ENCODE results near the gene TTC24.
"Not testable (repeated sequence)": the region's sequence is repeated elsewhere in the genome, so short reads cannot be mapped to it uniquely, and the experiment has no call there.

The TTC24 gene

GRCh38 chr1:156589546-156589945 is 10.0 kb downstream of the TTC24 start:
- DNase-seq = no peak

- DNase-seq = no peak
Measured at GRCh38 chr1:156590326-156591180, 11.0 kb downstream of the TTC24 start.

- no peak for DNase-seq
Measured at GRCh38 chr1:156591181-156591431, 11.6 kb downstream of the TTC24 start.

DNA sequence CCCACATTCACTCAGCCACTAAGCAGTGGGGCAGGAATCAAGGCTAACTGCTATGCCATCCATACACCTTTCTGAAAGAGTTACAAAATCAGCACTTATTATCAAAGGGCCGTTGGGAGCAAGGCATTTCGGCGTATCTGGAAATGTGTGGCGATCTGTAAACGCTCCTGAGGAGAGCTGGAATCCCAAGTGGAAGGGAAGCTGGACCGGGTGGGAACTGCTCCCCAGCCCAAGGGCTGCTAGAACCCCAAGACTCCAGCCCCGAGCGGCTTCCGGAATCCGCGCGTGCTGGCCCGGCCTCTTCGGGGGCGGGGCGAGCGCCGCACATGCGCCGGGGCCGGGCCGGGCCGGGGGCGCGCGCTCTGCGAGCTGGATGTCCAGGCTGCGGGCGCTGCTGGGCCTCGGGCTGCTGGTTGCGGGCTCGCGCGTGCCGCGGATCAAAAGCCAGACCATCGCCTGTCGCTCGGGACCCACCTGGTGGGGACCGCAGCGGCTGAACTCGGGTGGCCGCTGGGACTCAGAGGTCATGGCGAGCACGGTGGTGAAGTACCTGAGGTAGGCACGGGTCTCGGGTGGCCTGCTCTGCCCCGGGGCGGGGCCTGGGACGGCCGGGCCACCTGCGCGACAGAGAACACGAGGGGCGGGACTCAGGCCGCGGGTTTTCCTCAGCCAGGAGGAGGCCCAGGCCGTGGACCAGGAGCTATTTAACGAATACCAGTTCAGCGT is 12.1 kb downstream of the TTC24 start, which contains the start of gene NAXE:
TSS of gene NAXE (plus strand) at position 345 of the 726 bp plus-strand sequence. CDS start at position 374, 29 bp downstream.
- DNase-seq = peak; percentile 75

GRCh38 chr1:156592158-156592909 is 12.8 kb downstream of the TTC24 start:
- DNase-seq = peak; percentile 20

- DNase-seq = no peak
Measured at GRCh38 chr1:156592910-156593660, 13.6 kb downstream of the TTC24 start.

DNA sequence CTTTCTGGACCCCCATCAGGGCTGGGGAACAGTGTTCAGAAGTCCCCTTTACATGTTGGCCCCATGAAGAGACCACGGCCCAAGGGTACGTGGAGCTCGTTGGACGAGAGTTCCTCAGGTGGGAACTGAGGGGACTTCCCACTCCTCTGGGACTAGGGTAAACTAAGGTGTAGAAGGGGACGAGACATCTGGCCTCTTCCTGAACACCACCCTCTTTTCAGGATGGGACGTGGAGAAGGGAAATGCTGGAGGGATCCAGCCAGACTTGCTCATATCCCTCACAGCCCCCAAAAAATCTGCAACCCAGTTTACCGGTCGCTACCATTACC is 14.1 kb downstream of the TTC24 start:
- no peak for DNase-seq

- no peak for DNase-seq
Measured at GRCh38 chr1:156594190-156594589, 14.7 kb downstream of the TTC24 start.

DNA sequence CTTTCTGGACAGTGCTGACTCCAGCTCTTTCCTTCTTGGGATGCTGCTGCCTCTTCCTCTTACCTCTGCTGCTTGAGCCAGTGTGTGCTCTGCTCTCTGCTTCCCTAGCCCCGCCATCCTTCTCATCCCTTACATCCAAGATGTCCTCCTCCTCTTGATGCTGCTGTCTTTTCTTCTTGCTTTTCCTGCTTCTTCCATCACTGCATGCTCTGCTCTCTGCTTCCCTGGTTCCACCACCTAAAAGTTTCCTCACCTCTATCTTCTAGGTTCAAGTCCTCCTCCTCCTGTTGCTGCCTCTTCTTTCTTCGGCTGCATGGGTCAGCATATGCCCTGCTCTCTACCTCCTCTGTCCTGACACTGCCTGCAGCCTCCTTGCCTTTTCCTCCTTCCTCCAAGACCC is 15.5 kb downstream of the TTC24 start:
- no peak for DNase-seq

GRCh38 chr1:156596426-156596825 is 16.9 kb downstream of the TTC24 start:
- DNase-seq = no peak

DNA sequence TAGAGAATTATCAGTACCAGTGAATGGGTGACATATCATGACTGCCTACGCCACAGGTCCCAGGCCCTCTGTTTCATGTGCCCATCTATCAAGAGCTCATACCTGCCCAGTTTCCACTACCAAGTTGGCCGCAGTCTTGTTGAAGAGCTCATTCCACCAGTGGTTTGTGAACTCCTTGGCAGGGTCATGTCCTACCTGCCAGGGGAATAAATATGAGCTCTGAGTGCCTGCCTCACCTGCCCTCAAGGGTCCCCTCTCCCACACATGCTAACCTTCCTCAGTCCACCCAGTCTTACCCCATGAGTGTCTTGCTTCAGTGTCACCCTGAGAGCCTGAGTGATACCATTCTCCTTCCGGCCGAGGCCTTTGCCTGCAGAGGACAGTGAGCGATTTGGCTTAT is 18.6 kb downstream of the TTC24 start:
- no peak for DNase-seq

DNA sequence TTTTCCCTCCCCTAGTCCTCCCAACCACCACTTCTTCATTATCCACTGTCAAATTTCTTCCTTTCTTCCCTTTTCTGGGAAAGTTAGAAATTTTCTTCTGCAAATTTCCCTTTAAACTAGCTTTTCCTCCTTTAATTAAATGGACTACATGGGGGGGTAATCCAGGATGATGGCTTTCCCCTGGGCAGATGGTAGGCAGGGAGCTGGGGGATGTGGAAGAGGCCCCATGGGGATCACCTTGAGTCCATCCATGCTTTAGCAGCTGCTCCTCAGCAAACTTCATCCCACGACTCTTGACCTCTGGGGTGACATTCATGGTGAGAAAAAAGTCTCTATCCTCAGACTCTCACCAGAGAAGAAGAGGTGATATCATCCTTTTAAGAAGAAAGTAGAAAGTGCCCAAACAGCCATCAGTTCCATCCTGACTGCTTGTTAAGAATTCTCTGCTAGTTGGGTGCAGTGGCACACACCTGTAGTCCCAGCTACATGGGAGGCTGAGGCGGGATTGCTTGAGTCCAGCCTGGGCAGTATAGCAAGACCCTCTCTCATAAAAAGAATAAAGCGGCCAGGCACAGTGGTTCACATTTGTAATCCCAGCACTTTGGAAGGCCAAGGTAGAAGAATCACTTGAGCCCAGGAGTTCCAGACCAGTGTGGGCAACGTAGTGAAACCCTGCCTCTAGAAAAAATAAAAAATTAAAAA is 19.4 kb downstream of the TTC24 start:
- no peak for DNase-seq

DNA sequence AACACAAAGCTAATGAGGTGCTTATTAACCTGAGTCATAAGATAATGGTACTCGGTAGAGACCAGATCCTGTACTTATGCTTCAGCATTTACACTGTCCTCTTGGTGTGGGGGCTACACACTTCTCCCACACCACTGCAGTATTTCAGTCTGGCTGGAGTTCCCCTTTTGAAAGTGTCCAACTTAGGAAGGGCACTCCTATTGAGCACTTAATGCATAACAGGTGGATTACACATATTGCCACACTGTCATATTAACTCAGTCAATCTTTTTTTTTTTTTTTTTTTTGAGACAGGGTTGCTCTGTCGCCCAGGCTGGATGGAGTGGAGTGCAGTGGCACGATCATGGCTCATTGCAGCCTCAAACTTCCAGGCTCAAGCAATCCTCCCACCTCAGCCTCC is 20.3 kb downstream of the TTC24 start:
- no peak for DNase-seq

- DNase-seq = no peak
Measured at GRCh38 chr1:156600733-156601121, 21.2 kb downstream of the TTC24 start.

- peak; percentile 86 for DNase-seq
Measured at GRCh38 chr1:156601122-156601830, 21.8 kb downstream of the TTC24 start, which contains the start of gene GPATCH4. GPATCH4 (minus strand) TSS chr1:156601479.

- DNase-seq = no peak
Measured at GRCh38 chr1:156601892-156602291, 22.4 kb downstream of the TTC24 start.

DNA sequence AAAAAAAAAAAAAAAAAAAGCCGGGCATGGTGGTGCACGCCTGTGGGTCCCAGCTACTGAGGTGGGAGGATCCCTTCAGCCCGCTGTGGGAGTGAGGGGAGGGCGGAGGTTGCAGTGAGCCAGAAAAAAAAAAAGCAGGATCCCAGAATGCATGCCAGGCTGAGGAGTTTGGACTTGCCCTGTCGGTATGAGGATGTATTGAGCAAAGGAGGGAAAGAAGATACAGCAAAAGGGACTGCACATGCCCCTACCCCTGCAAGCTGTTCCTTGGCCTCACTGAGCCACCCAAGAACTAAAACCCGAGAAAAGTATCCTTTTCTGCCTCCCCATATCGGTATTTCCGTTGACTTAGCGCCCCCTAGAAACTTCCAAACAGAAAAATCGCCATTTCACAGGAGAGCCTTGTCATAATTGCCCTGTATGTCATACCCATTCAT is 23.1 kb downstream of the TTC24 start:
- peak; percentile 26 for DNase-seq

GRCh38 chr1:156607344-156607743 is 27.8 kb downstream of the TTC24 start:
- not testable (repeated sequence) for DNase-seq

DNA sequence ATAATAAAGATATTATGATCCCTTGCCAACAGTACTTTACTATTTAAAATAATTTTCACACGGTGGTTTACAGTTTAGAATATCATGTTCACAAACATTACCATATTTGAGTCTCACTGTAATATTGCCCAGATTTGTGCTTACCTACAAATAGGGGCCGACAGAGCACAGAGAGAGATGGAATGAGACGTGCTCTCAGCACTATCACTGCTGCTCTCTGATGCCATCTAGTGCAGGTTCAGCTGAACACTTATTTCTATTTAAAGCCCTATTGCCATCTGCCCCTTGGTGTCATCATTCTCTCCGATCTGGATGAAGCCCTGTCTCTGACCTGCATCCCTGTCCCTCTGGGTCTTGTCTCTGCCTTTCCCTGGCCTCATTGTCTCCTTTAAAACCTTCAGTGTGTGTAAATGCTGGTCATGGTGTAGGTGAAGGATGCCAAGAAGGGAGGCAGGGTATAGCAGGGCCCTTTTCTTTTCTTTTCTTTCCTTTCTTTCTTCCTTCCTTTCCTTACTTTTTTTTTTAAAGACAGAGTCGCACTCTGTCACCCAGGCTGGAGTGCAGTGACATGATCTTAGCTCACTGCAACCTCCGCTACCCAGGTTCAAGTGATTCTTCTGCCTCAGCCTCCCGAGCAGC is 28.6 kb downstream of the TTC24 start:
- DNase-seq = peak; percentile 69

GRCh38 chr1:156608981-156609380 is 29.5 kb downstream of the TTC24 start:
- DNase-seq = peak; percentile 75

DNA sequence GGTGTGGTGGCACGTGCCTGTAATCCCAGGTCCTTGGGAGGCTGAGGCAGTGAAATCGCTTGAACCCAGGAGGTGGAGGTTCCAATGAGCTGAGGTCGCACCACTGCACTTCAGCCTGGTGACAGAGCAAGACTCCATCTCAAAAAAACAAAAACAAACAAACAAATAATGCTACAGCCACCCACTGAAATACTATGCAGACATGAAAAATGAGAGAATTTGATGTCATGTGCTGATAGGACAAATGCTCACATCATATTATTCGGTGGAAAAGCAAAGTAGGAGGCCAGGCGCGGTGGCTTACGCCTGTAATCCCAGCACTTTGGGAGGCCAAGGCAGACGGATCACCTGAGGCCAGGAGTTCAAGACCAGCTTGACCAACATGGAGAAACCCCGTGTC is 30.5 kb downstream of the TTC24 start:
- not testable (repeated sequence) for DNase-seq

Data from activated CD4-positive, alpha-beta T cell treated with anti-CD3 and anti-CD28 coated beads for 48 hours (primary cell).